CD4-positive, alpha-beta memory T cell (primary cell): Measurements from ENCODE around the gene ALG6. TPM values are rescaled to one million over a fixed set of nuclear protein-coding genes. Genes with fewer than 3 reads are reported as not detected.
A peak's percentile ranks its signal among the peaks of the same experiment; 100 is the strongest.
"Not testable (repeated sequence)": the region's sequence is repeated elsewhere in the genome, so short reads cannot be mapped to it uniquely, and the experiment has no call there.

Source experiments
- CTCF ChIA-PET: fragments of 350-600 bp; sonication (Branson Sonifier 250); formaldehyde crosslinking; loops from one replicate; lab custom pipeline; 2021; ENCODE audit warnings: inconsistent platforms; ENCODE audit not compliant: partially characterized antibody; lab: Charles Lee
- POLR2A ChIA-PET: fragments of 350-600 bp; sonication (Branson Sonifier 250); formaldehyde crosslinking; loops from one replicate; lab custom pipeline; 2021; ENCODE audit not compliant: partially characterized antibody; lab: Charles Lee
- DNase-seq, 5 donors: peaks; one replicate each; pipeline versions ENCODE4 v3.0.0 to v3.0.0-alpha.2; 2020 to 2022; ENCODE audit warnings: mixed read lengths in 1 of 5
- H3K27ac ChIP-seq: one replicate; pipeline ENCODE4 v1.7.0; 2013; ENCODE audit warnings: low read depth, low read length
- H3K27me3 ChIP-seq: 2 replicates; pipeline ENCODE4 v1.7.0; 2013; ENCODE audit warnings: mild to moderate bottlenecking, low read length, moderate library complexity; ENCODE audit not compliant: insufficient read depth
- H3K36me3 ChIP-seq: 2 replicates; pipeline ENCODE4 v1.7.0; 2013; ENCODE audit warnings: mild to moderate bottlenecking, low read length, moderate library complexity; ENCODE audit not compliant: insufficient read depth
- H3K4me1 ChIP-seq: 2 replicates; pipeline ENCODE4 v1.7.0; 2013; ENCODE audit warnings: mild to moderate bottlenecking, low read length, moderate library complexity; ENCODE audit not compliant: insufficient read depth
- H3K4me3 ChIP-seq, 2 donors: one replicate each; pipeline ENCODE4 v1.7.0; 2013; ENCODE audit warnings: low read length in 2 of 2, mild to moderate bottlenecking in 1 of 2
- H3K9me3 ChIP-seq, 2 donors: one replicate each; pipeline ENCODE4 v1.7.0; 2013; ENCODE audit warnings: low read length in 2 of 2, control low read depth in 1 of 2; ENCODE audit not compliant: control insufficient read depth in 1 of 2
- H3K27ac Mint-ChIP-seq, 7 donors: one replicate each; pipeline ENCODE4 v1.8.0; 2020 to 2021; ENCODE audit warnings: mixed read lengths in 7 of 7, mild to moderate bottlenecking in 6 of 7, inconsistent platforms in 3 of 7, moderate library complexity in 3 of 7
- H3K27me3 Mint-ChIP-seq, 2 donors: one replicate each; pipeline ENCODE4 v1.8.0; 2020 to 2021; ENCODE audit warnings: mixed read lengths in 2 of 2
- H3K36me3 Mint-ChIP-seq, 2 donors: one replicate each; pipeline ENCODE4 v1.8.0; 2020 to 2021; ENCODE audit warnings: mixed read lengths in 2 of 2, inconsistent platforms in 1 of 2, mild to moderate bottlenecking in 1 of 2
- H3K4me1 Mint-ChIP-seq, 4 donors: one replicate each; pipeline ENCODE4 v1.8.0; 2020 to 2021; ENCODE audit warnings: mixed read lengths in 4 of 4, mild to moderate bottlenecking in 1 of 4
- H3K4me3 Mint-ChIP-seq, 8 donors: one replicate each; pipeline ENCODE4 v1.8.0; 2020 to 2021; ENCODE audit warnings: mixed read lengths in 8 of 8, mild to moderate bottlenecking in 7 of 8, moderate library complexity in 6 of 8, inconsistent platforms in 3 of 8
- H3K9me3 Mint-ChIP-seq, 8 donors: one replicate each; pipeline ENCODE4 v1.8.0; 2020 to 2021; ENCODE audit warnings: mixed read lengths in 8 of 8, mild to moderate bottlenecking in 5 of 8, inconsistent platforms in 3 of 8, moderate library complexity in 1 of 8
- intact Hi-C: fragments of 100-400 bp; cut with micrococcal nuclease; formaldehyde crosslinking; loops from one replicate; pipeline ENCODE4 v1.15.1; 2023
- polyA plus RNA-seq, 2 donors: library from polyadenylated mRNA; unstranded; fragments of 300-500 nt; fragmentation: Illumina TruSeq; gene quantifications; one replicate each; pipeline ENCODE4 v1.2.3, GENCODE V29; 2021
- total RNA-seq, 2 experiments: library from RNA; stranded (reverse); gene quantifications; one replicate each; pipeline ENCODE4 v1.2.3, GENCODE V29; 2021

ALG6 gene
- total and polyA plus RNA-seq, 4 experiments from 2014 or later: 21.9 to 28.4 (median 24.8) TPM

GRCh38 chr1:63413394-63413793 is 46.0 kb downstream of the ALG6 start:
- Mint-ChIP-seq H3K27me3 (no peaks in the 10 kb centered on the region), H3K36me3 (peaks cover 47 to 67% of the 10 kb centered on the region in 2 donors), H3K27ac (peak overlapping the region in 1 of 7 donors; percentile 29), H3K9me3 (no peaks in the 10 kb centered on the region), H3K4me3 (no peak overlapping the region), H3K4me1 (no peaks in the 10 kb centered on the region)
- no peaks in the 10 kb centered on the region for H3K9me3 ChIP-seq
- H3K36me3 ChIP-seq: peaks cover 10% of the 10 kb centered on the region
- ChIA-PET POLR2A (no interaction called here), CTCF (no interaction called here)
- intact Hi-C loops: no loop called here
- no peaks in the 10 kb centered on the region for H3K27me3 ChIP-seq
- no peaks in the 10 kb centered on the region for H3K4me1 ChIP-seq
- no peak for DNase-seq
- H3K4me3 ChIP-seq: no peak overlapping the region
- no peak overlapping the region for H3K27ac ChIP-seq

GRCh38 chr1:63414691-63415365 is 47.4 kb downstream of the ALG6 start:
- H3K4me3 ChIP-seq: no peak overlapping the region
- no peak for DNase-seq
- H3K4me3 Mint-ChIP-seq: no peak overlapping the region
- peak overlapping the region in 1 of 7 donors; percentile 8 for H3K27ac Mint-ChIP-seq
- H3K27me3 ChIP-seq: no peaks in the 10 kb centered on the region
- peaks cover 50 to 63% of the 10 kb centered on the region in 2 donors for H3K36me3 Mint-ChIP-seq
- intact Hi-C loops: no loop called here
- no peaks in the 10 kb centered on the region for H3K4me1 Mint-ChIP-seq
- H3K36me3 ChIP-seq: peaks cover 10% of the 10 kb centered on the region
- H3K9me3 ChIP-seq: no peaks in the 10 kb centered on the region
- no peaks in the 10 kb centered on the region for H3K4me1 ChIP-seq
- ChIA-PET POLR2A (no interaction called here), CTCF (no interaction called here)
- H3K27me3 Mint-ChIP-seq: no peaks in the 10 kb centered on the region
- no peak overlapping the region for H3K27ac ChIP-seq
- no peaks in the 10 kb centered on the region for H3K9me3 Mint-ChIP-seq

GRCh38 chr1:63418101-63418500 is 50.7 kb downstream of the ALG6 start:
- POLR2A ChIA-PET: no interaction called here
- DNase-seq: no peak

GRCh38 chr1:63420746-63421145 is 53.3 kb downstream of the ALG6 start:
- H3K27ac ChIP-seq, DNase-seq, CTCF ChIA-PET, H3K4me3 ChIP-seq, H3K4me3 Mint-ChIP-seq, H3K27ac Mint-ChIP-seq, H3K27me3 Mint-ChIP-seq, H3K4me1 ChIP-seq, H3K36me3 ChIP-seq, POLR2A ChIA-PET, H3K27me3 ChIP-seq, H3K4me1 Mint-ChIP-seq, H3K9me3 Mint-ChIP-seq, intact Hi-C loops, H3K9me3 ChIP-seq: not testable (repeated sequence)
- H3K36me3 Mint-ChIP-seq: peaks cover 39 to 55% of the 10 kb centered on the region in 2 donors

More at GRCh38 chr1:63418101-63418500, 50.7 kb downstream of the ALG6 start:
- Histone ChIP-seq H3K9me3 (no peaks in the 10 kb centered on the region), H3K36me3 (peaks cover 4% of the 10 kb centered on the region), H3K4me3 (no peak overlapping the region), H3K4me1 (no peaks in the 10 kb centered on the region), H3K27ac (no peak overlapping the region), H3K27me3 (no peaks in the 10 kb centered on the region)
- CTCF ChIA-PET: no interaction called here
- no peaks in the 10 kb centered on the region for H3K9me3 Mint-ChIP-seq
- peaks cover 55 to 60% of the 10 kb centered on the region in 2 donors for H3K36me3 Mint-ChIP-seq
- intact Hi-C loops: no loop called here
- no peak overlapping the region for H3K4me3 Mint-ChIP-seq
- H3K4me1 Mint-ChIP-seq: no peaks in the 10 kb centered on the region
- H3K27ac Mint-ChIP-seq: peak overlapping the region in 1 of 7 donors; percentile 10
- no peaks in the 10 kb centered on the region for H3K27me3 Mint-ChIP-seq

GRCh38 chr1:63423649-63424048 is 56.2 kb downstream of the ALG6 start:
- Mint-ChIP-seq H3K36me3 (peaks cover 27 to 56% of the 10 kb centered on the region in 2 donors), H3K27ac (no peak overlapping the region), H3K9me3 (peaks cover 0 to 2% (median 0%) of the 10 kb centered on the region in 8 donors)

GRCh38 chr1:63428815-63429214 is 61.4 kb downstream of the ALG6 start:
- Mint-ChIP-seq H3K9me3 (peaks cover 0 to 14% (median 7%) of the 10 kb centered on the region in 8 donors), H3K27me3 (no peaks in the 10 kb centered on the region), H3K27ac (no peak overlapping the region), H3K36me3 (peaks cover 41 to 49% of the 10 kb centered on the region in 2 donors), H3K4me3 (no peak overlapping the region), H3K4me1 (no peaks in the 10 kb centered on the region)
- ChIA-PET POLR2A (no interaction called here), CTCF (no interaction called here)
- H3K27me3 ChIP-seq: no peaks in the 10 kb centered on the region
- no peaks in the 10 kb centered on the region for H3K4me1 ChIP-seq
- intact Hi-C loops: no loop called here
- peaks cover 9% of the 10 kb centered on the region for H3K36me3 ChIP-seq
- H3K9me3 ChIP-seq: no peaks in the 10 kb centered on the region
- H3K4me3 ChIP-seq: no peak overlapping the region
- DNase-seq: no peak
- H3K27ac ChIP-seq: no peak overlapping the region

More at GRCh38 chr1:63423649-63424048, 56.2 kb downstream of the ALG6 start:
- Histone ChIP-seq H3K4me1 (no peaks in the 10 kb centered on the region), H3K27me3 (no peaks in the 10 kb centered on the region), H3K36me3 (peaks cover 4% of the 10 kb centered on the region), H3K4me3 (no peak overlapping the region), H3K27ac (no peak overlapping the region), H3K9me3 (no peaks in the 10 kb centered on the region)
- intact Hi-C loops: no loop called here
- no peak for DNase-seq
- Mint-ChIP-seq H3K4me3 (no peak overlapping the region), H3K4me1 (no peaks in the 10 kb centered on the region), H3K27me3 (no peaks in the 10 kb centered on the region)
- ChIA-PET CTCF (no interaction called here), POLR2A (no interaction called here)

- Mint-ChIP-seq H3K9me3 (peaks cover 0 to 14% (median 7%) of the 10 kb centered on the region in 8 donors), H3K27me3 (no peaks in the 10 kb centered on the region), H3K4me3 (no peak overlapping the region), H3K27ac (peak overlapping the region in 1 of 7 donors; percentile 18), H3K36me3 (peaks cover 41 to 49% of the 10 kb centered on the region in 2 donors), H3K4me1 (no peaks in the 10 kb centered on the region)
- ChIA-PET POLR2A (no interaction called here), CTCF (no interaction called here)
- Histone ChIP-seq H3K27me3 (no peaks in the 10 kb centered on the region), H3K4me3 (no peak overlapping the region), H3K27ac (no peak overlapping the region), H3K9me3 (no peaks in the 10 kb centered on the region), H3K36me3 (peaks cover 9% of the 10 kb centered on the region), H3K4me1 (no peaks in the 10 kb centered on the region)
- no peak for DNase-seq
- intact Hi-C loops: no loop called here
These were observed 61.9 kb downstream of the ALG6 start for GRCh38 chr1:63429281-63429680.
